ENCODE data around the gene CELSR2. TPM values are rescaled to one million over a fixed set of nuclear protein-coding genes. Genes with fewer than 3 reads are reported as not detected.
"Not testable (repeated sequence)": the region's sequence is repeated elsewhere in the genome, so short reads cannot be mapped to it uniquely, and the experiment has no call there.

The CELSR2 gene, protein sequence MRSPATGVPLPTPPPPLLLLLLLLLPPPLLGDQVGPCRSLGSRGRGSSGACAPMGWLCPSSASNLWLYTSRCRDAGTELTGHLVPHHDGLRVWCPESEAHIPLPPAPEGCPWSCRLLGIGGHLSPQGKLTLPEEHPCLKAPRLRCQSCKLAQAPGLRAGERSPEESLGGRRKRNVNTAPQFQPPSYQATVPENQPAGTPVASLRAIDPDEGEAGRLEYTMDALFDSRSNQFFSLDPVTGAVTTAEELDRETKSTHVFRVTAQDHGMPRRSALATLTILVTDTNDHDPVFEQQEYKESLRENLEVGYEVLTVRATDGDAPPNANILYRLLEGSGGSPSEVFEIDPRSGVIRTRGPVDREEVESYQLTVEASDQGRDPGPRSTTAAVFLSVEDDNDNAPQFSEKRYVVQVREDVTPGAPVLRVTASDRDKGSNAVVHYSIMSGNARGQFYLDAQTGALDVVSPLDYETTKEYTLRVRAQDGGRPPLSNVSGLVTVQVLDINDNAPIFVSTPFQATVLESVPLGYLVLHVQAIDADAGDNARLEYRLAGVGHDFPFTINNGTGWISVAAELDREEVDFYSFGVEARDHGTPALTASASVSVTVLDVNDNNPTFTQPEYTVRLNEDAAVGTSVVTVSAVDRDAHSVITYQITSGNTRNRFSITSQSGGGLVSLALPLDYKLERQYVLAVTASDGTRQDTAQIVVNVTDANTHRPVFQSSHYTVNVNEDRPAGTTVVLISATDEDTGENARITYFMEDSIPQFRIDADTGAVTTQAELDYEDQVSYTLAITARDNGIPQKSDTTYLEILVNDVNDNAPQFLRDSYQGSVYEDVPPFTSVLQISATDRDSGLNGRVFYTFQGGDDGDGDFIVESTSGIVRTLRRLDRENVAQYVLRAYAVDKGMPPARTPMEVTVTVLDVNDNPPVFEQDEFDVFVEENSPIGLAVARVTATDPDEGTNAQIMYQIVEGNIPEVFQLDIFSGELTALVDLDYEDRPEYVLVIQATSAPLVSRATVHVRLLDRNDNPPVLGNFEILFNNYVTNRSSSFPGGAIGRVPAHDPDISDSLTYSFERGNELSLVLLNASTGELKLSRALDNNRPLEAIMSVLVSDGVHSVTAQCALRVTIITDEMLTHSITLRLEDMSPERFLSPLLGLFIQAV (N-terminal part only)
- 2.6 TPM for total RNA-seq (ENCODE audit: insufficient read depth, low replicate concordance)

DNA sequence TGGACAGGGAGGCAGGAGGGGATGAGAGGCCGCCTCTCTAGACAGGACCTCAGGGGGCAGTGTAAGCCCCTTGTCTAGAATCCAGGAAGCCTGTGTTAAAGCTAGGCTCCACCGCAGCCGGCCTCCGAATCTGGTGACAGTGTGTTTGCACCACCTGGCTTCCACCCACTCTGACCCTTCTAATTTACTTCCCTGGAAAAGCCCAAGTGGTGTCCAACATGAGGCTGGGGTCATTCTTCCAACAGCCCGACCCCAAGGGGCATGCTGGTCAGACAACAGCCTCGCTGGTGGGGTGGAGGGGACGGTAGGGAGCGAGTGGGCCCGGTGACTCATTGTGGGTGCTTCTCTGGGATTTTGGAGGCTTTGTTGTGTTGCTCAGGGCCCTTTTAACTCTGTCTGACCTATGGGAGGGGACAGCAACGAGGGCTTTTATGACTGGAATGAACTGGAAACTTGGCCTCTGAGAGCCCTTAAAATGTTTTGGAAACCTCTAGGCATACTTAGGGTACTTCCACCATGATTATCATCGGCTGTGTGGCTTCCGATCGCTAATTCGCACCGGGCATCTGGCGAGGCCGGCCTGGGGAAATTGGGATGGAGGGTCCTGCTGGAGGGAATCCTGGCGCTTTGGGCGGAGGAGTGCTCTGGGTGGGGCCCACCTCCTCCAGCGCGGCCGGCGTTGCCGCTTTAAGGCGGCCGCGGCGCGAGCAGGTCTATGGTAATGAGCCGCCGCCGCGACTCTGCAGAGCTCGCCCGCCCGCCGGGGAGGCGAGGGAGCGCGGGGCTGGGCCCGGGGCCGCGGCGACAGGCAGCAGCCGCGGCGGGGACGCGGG is at the start of gene CELSR2:
Gene CELSR2, plus strand, starts transcription at position 743 of the 833 bp plus-strand sequence. CDS start 541 bp downstream, outside the sequence.
- DNase-seq (ENCODE audit: low spot score): peak; percentile 66

DNA sequence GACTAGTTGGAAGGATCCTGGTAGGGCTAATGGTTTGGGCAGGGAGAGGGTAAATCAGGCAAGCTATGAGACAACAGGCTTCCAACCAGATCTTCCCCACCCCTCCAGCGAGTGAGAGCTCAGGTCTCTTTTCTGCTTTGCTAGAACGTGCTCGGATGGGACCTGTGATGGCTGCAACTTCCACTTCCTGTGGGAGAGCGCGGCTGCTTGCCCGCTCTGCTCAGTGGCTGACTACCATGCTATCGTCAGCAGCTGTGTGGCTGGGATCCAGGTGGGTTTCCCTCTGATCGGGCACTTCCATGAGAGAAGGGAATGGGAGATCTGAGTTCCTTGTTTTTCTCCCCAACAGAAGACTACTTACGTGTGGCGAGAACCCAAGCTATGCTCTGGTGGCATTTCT is 49.6 kb upstream of the CELSR2 start:
- no peak for DNase-seq (ENCODE audit: low spot score)

DNA sequence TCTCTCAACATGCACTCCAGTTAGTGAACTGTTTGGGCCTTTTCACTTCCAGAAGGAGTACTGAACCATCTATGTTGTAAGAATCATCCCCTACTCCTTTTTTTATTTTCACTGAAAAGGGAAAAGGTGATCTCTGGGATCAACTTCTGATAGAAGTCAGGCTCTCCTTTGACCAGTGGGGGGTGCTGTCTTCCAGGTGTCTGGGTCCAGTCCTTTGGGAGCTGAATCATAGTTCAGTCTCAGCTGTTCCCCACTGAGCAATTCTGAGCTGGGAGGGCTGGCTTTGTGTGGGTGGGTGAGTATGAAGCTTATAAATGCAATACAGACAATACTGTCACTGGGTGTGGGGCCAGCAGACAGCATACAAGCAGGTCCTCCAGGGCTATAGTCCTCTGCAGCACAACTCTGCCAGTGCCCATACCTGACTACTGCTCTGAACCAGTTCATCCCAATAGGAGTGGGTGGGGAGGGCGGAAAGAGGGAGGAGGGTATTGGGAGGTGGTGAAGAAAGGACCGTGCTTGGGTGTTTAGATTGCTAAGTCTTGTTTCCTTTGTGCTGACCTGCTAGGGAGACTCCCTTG is 48.1 kb upstream of the CELSR2 start:
- DNase-seq (ENCODE audit: low spot score): no peak

DNA sequence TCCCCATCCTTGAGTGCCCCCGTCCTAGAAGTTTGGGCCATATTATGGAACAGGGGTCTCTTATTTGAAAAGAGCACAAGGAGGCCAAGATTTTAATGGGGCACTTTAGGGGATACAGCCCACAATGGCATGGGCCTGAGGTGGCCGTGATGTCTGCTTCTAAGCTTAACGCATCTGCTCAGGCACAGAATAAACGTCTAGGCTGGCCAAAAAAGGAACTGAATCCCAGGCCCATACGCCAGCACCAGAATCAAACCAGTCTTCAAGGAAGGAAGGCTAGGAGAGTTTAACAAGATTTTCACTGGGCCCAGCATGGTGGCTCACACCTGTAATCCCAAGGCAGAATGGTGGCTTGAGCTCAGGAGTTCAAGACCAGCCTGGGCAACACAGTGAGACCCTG is 44.9 kb upstream of the CELSR2 start:
- DNase-seq (ENCODE audit: low spot score): no peak

DNA sequence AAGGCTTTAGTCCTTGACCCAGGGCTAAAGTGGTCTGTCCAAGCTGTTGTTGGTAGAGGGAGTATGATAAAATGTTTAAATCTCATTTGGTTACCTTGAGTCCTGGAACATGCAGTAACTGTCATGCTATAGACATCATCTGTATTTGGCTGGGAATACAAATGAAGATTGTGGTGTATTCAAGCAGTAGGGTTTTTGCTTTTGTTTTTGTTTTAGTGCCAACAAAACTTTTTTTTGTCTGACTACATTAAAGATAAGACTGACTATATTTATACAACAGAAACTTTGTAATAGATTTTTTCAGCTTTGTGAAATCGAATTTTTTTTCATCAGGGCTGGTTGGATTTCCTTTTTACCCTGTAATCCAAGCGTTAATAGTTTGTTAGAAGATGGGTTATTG is 43.0 kb upstream of the CELSR2 start:
- DNase-seq (ENCODE audit: low spot score): no peak

DNA sequence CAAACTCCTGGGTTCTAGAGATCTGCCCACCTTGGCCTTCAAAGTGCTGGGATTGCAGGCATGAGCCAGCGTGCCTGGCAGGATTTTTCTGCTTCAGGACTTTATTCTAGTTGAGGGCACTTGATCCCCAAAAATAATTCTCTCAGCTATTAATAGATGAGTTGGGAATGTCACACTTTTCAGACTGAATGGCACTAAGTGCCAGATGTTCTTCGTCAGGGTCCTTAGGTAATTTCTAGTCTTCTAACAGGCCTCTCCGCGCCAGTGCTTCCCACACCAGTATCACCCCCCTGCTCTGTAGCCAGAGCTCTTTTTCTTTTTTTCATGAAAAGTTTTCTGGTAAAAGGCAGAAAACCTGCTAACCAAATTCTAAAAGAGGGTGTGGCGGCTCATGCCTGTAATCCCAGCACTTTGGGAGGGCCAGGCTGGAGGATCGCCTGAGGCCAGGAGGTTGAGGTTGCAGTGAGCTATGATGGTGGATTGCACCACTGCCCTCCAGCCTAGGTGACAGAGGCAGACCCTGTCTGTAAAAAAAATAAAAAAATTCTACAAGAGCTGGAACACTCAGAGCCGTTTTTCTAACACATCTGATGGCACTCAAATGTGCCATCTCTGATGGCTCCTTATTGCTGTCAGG is 41.8 kb upstream of the CELSR2 start:
- no peak for DNase-seq (ENCODE audit: low spot score)

DNA sequence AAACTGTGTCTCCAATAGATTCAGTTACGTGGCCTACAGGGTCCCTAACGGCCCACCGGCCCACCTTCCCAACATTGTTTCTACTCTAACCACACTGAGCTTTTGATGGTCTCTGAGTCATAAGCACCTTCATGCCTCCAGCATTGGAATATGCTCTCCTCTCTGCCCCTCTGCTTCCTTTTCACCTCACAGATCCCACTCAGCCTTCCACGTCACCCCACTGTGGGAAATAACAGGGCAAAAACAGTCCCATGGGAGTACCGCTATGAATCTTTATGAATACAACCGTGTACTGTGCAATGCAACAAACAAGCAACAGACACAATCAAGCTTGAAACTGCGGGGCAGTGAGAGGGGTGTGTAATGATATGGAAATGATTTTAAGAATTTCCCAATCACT is 40.9 kb upstream of the CELSR2 start:
- DNase-seq (ENCODE audit: low spot score): no peak

DNA sequence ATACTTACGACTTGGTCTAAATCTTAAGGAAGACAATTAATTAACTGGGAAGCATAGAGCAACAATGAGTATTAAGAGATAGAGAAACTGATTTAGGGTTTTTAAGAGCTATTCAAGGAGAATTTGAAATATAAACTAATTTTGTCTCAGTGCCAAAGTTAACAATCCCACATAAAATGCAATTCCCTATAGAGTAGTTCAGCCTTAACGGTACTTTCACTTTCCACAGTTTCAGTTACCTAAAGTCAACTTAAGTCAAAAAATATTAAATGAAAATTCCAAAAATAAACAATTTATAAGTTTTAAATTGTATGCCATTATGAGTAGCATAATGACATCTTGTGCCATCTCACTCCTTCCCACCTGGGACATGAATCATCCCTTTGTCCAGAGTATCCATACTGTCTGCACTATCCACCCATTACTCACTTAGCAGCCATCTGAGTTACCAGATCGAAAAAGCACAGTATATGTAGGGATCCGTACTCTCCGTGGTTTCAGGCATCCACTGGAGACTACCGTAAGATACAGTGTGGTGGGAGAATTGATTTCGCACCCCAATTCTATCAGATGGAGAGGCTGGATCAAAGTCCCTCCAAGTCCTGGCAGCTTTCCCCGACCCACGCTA is 40.4 kb upstream of the CELSR2 start:
- DNase-seq (ENCODE audit: low spot score): no peak

DNA sequence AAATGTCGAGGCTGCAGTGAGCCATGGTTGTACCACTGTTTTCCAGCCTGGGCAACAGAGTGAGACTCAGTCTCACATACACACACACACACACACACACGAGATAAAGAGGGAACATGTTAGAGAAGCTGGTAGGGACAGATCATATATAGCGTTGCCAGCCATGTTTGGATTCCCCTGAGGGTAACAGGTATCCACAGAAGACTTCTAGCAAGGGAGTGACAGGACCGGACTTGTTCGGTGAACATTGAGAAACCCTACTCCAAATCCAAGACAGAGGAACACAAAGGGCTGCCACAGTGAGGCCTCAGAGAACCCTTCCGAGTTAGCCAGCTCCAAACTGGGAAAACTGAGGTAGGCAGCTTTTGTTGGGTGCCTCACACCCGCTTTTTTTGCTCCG is 39.3 kb upstream of the CELSR2 start:
- no peak for DNase-seq (ENCODE audit: low spot score)

DNA sequence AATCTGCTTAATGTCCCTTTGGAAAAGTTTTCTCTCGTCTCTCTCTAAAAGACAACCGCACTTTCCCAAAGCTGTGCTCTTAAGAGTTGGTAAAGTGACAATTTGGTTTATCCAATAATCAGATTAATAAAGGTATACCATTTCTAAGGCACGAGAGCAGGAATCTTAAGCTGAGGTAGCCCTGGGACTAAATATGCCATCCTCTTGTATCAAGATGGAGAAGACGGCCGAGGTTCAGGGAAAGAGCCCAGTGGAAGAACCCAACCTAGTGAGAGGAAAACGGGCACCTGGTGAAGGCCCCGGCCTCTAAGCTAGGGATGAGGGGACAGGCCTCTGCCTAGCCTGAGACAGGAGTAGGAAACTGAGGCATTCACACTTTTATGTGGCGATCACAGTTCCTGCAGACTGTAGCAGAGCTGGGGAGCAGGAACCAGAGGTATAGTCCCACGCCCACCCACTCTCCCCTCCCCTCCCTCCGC is 36.0 kb upstream of the CELSR2 start:
- DNase-seq (ENCODE audit: low spot score): no peak

DNA sequence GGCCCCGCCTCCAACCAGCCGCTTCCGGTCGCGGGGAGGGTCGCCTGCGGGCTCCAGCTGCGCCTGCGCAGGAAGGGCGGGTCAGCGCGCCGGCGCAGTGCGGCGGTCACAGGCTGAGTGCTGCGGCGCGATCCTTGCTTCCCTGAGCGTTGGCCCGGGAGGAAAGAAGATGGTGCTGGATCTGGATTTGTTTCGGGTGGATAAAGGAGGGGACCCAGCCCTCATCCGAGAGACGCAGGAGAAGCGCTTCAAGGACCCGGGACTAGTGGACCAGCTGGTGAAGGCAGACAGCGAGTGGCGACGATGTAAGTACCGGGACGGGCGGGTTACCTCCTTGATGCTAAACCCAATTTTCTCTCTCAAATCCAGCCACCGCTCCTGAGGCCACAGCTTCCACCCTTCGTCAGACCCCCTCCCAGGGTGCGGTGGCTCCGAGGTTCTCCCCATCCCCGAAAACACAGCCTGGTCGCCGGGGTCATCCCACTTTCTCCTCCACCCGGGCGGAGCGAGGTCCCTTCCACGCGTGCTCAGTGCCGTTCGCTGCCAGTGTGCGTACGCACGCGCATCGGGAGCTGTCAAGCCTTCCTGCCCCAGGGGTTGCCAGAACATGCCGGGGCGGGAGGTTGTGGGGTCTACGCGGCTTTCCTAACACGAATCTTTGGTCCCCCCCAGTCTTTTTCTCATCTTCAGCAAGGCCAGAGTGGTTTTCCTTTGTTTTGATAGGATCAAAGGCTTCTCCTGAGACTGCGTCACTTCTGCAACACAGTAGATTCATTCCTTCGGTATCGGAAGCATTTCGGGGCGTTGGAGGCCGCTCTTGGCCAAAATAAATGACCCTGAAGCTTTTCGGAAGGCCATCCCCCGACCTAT is 35.3 kb upstream of the CELSR2 start, which contains the start of gene SARS1:
Gene SARS1, plus strand, starts transcription at position 95 of the 870 bp plus-strand sequence. Its CDS starts 75 bp downstream, at position 170.
- peak; percentile 95 for DNase-seq (ENCODE audit: low spot score)

DNA sequence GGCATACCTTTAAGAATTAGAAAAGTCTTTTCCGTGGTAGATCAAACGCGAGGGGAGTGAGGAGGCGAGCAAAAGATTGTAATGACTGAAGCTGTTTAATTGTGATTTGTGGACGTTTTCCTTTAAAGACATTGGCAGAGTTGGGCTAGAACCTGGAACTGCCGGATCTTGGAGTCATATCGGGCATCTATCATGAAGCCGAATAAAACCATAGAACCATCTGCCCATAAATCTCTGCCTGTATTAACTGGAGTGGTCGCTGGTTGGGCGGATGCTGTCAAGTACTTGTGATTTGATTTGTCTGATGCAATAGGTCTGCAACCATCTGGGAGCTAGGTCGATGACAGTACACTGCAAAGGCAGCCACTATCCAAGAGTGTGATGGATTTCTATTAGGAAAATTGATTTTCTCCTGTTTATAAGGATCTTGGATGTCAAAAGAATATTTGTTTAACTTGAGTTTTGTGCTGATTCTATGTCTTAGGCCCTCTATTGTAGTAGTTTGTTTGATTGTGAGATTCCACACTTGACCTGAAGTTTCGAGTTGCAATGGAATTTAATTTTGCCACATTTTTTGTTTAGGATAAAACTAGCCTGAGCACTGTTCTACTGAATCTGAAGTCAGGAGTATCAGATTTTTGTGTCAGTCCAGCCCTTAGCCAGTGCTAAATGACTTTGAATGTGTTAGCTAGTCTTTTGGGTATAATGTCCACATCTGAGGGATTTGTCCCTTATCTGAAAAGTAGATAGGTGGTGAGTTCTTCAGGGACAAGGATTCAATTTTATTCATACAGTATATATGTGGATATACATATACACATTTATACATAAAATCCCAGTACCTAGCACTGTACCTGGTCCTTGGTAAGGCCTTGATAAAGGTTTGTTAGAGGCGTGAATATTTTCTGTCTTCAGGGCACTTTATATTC is 34.4 kb upstream of the CELSR2 start:
- peak; percentile 53 for DNase-seq (ENCODE audit: low spot score)

DNA sequence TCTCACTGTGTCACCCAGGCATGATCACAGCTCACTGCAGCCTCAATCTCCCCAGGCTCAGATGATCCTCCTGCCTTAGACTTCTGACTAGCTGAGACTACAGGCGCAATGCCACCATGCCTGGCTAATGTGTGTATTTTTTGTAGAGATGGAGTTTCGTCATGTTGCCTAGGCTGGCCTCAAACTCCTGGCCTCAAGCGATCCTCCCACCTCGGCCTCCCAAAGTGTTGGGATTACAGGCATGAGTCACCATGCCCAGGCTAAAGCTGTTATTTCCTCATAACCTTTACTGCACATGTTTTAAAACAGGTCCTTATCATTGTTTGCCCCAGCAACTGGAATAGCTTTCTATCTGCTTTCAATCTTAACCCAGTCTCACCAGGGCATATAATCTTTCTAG is 32.7 kb upstream of the CELSR2 start:
- DNase-seq (ENCODE audit: low spot score): no peak

DNA sequence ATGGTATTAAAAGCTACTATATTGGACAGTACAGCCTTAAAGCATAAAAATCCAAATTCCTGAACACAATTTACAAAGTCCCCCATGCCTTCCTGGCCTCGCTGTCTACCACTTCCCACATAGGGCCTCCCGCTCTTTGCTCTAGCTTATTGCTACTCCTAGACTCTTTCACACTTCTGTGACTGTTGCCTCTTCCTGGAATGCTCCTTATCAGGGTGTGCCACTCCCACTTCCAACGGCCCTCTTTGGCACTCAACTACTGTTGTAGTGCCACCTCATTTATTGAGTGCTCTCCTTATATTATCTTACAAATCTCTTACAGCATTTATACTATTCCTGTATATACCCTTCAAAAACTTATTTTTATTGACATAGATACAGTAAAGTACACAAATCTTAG is 30.8 kb upstream of the CELSR2 start:
- DNase-seq (ENCODE audit: low spot score): peak; percentile 16

DNA sequence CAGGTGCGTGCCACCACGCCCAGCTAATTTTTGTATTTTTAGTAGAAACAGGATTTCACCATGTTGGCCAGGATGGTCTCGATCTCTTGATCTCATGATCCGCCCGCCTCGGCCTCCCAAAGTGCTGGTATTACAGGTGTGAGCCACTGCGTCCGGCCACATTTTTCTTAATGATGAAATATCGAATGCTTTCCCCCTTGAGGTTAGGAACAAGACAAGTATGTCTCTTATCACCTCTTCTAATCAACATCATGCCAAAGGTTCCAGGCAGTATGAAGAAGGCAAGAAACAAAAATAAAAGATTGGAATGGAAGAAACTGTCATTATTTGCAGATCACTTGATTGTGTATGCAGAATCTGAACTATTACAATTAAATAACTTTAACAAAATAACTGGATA is 28.1 kb upstream of the CELSR2 start:
- not testable (repeated sequence) for DNase-seq (ENCODE audit: low spot score)

DNA sequence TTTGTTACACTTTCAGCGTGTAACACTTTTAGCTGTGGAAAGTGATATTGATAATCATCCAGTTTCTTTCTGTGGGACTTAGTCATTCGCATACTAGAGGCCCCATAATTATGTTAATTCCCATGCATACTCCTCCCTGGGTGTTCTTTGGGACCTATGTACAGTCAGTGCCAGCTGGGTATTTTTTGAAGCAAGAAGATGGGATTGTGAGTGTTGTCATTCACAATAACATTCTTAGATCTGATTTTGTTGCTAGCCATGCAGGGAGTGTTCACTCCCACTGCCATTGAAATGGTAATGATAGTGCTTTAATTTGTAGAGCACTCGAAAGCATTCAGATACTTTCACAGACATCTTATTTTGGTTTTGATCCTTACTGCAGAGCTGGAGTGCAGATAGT is 24.0 kb upstream of the CELSR2 start:
- no peak for DNase-seq (ENCODE audit: low spot score)

DNA sequence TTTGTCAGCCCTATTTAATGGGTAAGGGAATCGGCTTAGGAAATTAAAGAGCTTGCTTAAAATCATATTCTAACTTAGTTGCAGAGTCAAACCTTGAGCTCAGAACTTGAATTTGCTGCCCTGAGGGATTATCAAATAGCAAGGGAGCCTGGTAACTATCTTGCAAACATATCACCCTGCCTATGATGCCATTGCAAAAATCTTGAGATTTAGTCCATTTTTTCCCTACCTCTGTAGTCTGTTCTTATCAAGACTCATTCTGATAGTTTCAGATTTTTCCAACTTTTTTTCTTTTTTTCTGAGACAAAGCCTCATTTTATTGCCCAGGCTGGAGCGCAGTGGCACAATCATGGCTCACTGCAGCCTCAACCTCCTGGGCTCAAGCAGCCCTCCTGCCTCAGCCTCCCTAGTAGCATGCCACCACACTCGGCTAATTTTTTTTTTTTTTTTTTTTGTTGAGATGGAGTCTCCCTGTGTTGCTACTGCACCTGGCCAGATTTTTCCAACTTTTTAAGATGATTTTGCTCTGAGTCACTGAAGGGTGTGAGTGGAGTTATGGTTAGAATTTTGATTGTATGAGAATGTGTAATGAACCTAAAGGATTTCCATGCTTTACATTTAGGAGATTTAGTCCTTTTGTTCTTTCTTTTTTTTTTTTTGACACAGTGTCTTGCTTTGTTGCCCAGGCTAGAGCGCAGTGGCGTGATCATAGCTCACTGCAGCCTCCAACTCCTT is 23.5 kb upstream of the CELSR2 start:
- no peak for DNase-seq (ENCODE audit: low spot score)
